HG03060 (cell line): ENCODE data around the gene B4GALT2.

ENCODE experiments used
- ATAC-seq: cut with Tn5 transposase; IDR thresholded peaks from one replicate; pipeline ENCODE4 v1.9.1; 2021; ENCODE audit warnings: low read depth, moderate number of reproducible peaks; ENCODE audit not compliant: unreplicated experiment

Gene B4GALT2

GRCh38 chr1:43999455-43999854, 20.4 kb downstream of the B4GALT2 start:
- ATAC-seq: no peak

DNA sequence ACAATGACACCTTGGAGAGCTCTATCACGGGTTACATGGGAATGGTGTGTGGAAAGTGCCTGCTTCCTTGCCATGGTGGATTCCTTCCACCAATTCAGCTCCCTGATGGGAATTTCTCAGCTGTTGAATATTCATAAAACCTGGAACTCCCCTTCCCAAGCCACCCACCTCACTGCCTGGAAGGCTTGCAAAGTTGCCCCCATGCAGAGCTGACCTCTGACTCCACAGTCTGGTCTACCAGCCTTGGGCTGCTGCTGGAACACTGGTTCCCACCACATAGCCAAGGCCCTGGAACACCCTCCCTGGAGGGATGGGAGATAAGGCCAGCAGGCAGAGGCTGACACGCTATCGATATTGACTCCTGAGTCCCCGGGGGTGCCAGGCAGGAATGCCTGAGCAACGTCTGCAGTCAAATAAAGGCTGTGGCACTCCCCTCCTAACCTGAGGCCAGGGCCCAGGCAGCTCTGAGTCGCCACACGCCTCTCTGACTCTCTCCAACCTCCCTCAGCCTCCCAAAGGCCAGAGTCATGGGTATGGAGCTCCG, 21.2 kb downstream of the B4GALT2 start:
- no peak for ATAC-seq

- no peak for ATAC-seq
These were observed 23.2 kb downstream of the B4GALT2 start for GRCh38 chr1:44002165-44002564.

GRCh38 chr1:44002606-44003157, 23.7 kb downstream of the B4GALT2 start:
- no peak for ATAC-seq

GRCh38 chr1:44008259-44008658, 29.2 kb downstream of the B4GALT2 start:
- no peak for ATAC-seq

DNA sequence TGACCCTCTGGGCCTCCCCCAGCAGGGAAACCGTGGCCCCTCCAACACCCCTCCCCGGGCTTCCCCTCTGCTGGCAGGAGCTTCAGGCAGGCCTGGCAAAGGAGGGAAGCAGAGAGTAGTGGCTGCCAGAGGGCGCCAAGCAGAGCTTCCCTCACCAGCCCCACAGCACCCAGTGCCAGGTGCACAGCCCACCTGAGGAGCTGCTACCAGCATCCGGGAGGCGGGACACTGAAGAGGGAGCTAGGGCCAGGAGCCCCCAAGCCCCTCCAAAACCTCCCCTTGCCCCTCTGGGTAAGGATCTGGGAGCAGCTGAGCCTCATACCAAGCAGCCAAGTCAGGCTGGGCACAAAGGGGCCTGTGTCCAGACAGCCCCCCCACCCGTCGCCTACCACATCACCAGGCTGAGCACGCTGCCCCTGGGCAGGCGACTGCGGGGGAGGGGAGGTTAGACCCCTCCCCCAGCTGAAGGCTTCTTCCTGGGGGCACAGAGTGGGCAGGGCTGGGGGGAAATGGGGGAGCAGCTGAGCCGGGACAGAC, 32.0 kb downstream of the B4GALT2 start:
- no peak for ATAC-seq

GRCh38 chr1:44012404-44012803, 33.4 kb downstream of the B4GALT2 start:
- ATAC-seq: no peak

- ATAC-seq: no peak
These were observed 34.1 kb downstream of the B4GALT2 start for GRCh38 chr1:44012941-44013609.

DNA sequence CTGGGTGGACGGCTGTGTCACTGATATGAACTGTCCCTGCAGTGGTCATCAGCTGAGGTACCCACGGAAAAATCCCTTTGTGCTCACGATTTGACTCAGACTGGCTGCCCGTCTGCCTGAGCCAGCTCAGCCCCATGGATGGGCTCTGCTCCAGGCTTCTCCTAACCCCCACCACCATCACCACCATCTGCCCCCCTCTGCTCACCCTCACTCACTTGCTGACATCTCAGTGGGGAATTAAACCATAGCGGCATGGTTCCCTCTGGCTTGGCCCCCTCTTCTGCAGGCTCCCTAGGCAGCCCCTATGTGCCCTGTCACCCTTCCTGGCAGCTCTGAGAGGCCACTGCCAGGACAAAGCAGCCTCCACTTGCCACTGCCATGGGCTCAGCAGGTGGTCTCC, 34.9 kb downstream of the B4GALT2 start:
- ATAC-seq: no peak

DNA sequence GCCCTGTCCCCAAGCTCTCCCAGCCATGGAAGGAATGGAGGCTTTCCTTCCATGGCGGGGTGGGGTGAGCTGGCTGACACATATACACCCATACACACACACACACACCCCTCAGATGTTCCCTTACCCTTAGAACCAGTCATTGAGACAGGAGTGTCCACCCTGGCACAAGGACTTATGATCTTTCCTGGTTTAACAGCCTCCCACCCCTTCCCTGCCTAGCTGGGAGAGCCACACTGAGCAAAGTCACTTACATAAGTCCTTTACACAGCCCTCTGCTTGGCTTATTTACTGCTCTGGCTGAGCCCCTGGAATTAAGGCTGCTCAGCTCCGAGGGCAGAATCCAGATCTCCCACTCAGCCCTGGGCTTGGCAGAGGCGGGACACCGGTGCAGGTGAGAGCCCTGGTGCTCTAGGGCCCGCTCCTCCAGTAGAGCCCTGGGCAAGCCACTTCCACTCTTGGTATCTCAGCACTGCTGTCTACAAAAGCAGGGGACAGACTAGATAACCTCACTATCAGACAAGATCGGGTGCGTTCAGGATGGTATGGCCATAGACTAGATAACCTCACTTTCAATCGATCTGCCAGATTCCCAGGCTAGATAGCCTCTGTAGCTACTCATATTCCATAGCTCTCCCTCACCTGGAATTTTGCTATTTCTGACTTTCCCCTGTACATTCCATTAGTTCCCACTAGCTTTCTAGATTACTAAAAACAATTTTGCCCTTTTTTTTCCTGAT, 35.5 kb downstream of the B4GALT2 start:
- no peak for ATAC-seq

DNA sequence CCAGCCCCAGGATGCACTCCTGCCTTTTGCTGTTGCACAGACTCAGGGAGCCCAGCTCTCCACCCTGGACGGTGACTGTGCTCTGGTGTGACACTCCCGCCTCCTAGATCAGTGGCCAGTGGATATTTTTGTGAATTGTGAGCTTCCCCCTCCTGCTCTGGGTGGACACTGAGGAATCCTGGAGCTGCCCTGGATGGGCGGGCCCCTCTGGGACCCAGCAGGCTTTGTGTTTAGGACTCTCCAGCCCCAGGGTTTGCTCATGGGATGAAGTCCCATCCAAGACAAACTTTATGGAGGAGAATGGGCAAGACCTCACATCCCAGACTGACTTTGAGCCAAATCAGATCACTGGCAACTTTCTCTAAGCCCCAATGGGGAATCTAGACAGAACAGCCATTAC, 36.2 kb downstream of the B4GALT2 start:
- no peak for ATAC-seq

GRCh38 chr1:44016041-44016889, 37.3 kb downstream of the B4GALT2 start:
- ATAC-seq: no peak

DNA sequence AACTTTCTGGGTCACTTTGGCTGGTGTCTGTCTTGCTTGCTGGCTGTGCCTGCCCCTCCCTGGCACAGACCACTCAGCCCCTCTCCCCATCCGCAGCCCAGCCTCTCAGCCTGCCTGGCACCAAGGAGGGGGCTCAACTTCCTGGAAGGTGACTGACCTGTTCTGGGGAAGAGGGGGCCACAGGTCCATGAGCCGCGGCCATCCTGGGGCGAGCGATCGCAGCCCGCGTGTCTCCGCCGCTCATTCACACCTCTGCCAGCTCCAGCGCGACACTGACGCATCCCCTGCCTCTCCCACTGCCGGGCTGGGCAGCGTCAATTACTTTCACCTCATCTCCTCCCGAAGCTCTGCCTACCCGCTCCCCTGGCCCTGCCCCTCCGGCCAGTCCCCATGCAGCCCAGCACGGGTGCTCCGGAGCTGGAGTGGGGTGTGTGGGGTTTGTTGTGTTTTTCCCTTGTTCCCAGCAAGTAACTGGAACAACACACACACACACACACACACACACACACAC, 37.9 kb downstream of the B4GALT2 start:
- ATAC-seq: no peak

DNA sequence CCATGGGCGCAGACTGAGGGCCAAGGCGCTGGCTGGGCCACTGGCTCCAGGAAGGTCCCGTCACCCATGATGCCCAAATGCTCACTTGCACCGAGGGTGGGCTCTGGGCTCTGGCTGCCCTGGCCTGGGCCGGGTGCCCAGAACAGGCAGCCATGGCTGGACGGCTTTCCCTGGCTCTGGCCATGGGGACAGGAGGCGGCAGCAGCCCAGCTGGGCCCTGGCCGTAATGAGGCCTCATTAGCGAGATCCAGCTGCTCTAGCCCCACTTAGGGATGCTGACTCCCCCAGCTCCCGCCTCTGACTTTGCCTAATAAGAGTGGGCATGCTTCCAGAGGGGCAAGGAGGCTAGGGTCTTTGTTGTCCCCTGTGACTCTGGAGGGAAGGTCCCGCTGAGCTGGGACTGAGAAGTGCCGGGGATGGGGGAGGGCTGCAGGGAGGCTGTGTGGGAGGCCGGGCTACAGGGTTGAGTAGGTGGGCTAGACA, 40.5 kb downstream of the B4GALT2 start:
- no peak for ATAC-seq

DNA sequence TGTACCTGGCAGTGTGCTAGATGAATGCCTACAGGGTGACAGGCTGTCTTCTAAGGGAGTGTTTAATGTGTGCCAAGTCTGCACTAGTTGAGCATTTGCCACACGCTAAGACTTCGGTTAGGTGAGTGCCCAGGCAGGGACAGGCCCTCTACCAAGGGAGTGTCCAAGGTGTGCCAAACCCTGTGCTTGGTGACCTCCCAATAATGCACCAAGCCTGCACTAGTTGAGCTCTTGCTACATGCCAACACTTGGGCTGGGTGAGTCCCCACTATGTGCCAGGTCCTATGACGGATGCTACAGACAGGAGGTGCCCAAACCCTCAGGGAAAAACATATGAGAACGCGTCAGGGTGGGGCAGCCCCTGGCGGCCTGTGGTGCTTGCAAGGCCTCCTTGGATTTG, 41.5 kb downstream of the B4GALT2 start:
- ATAC-seq: no peak

- no peak for ATAC-seq
These were observed 42.1 kb downstream of the B4GALT2 start for GRCh38 chr1:44021156-44021555.

DNA sequence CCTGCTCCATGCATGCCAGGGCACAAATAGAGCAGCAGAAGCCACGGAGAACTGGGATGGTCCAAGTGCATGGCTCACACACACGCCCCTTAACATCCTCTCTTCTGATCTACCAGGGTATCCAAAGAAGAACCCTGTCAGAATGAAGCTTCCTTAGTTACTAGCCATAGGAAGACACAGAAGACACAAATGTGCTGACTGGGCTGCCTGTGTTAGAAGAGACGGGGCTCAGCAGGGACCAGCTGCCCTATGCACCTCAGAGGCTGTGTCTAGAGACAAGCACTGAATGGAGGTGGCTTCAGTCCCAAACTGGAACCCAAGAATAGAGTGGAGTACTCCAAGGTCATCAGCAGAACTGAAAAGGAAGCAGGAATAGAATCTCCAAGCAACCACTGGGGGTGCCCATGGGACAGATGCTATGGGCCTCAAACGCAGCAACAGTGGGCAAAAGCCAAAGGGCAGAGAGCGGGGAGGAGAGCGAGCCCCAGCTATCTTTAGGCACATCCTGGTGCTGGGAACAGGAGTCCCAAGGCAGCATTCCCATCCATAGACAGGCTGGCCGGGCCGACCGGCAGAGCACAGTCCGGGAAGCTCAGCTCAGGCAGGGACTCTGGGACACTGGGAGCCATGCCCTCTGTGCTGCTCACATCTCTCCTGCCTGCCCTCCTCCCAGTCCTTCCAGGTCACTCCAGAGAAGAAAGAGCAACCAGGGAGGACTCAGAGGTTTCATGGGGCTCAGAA, 42.7 kb downstream of the B4GALT2 start:
- no peak for ATAC-seq

GRCh38 chr1:44024031-44024902, 45.3 kb downstream of the B4GALT2 start:
- no peak for ATAC-seq
